GM12892 (cell line): ENCODE measurements around the gene GALNT2.

Experiments
- POLR2A ChIP-seq: IDR thresholded peaks from 2 replicates; pipeline ENCODE4 v1.6.1; 2011; ENCODE audit warnings: low read depth, low read length, control low read depth
- POLR2AphosphoS5 ChIP-seq: IDR thresholded peaks from 2 replicates; pipeline ENCODE4 v1.6.1; 2011; ENCODE audit warnings: low read depth, low read length, control low read depth
- TAF1 ChIP-seq: IDR thresholded peaks from 2 replicates; pipeline ENCODE4 v1.6.1; 2011; ENCODE audit warnings: low read depth, mild to moderate bottlenecking, control low read depth, low read length, borderline replicate concordance

DNA sequence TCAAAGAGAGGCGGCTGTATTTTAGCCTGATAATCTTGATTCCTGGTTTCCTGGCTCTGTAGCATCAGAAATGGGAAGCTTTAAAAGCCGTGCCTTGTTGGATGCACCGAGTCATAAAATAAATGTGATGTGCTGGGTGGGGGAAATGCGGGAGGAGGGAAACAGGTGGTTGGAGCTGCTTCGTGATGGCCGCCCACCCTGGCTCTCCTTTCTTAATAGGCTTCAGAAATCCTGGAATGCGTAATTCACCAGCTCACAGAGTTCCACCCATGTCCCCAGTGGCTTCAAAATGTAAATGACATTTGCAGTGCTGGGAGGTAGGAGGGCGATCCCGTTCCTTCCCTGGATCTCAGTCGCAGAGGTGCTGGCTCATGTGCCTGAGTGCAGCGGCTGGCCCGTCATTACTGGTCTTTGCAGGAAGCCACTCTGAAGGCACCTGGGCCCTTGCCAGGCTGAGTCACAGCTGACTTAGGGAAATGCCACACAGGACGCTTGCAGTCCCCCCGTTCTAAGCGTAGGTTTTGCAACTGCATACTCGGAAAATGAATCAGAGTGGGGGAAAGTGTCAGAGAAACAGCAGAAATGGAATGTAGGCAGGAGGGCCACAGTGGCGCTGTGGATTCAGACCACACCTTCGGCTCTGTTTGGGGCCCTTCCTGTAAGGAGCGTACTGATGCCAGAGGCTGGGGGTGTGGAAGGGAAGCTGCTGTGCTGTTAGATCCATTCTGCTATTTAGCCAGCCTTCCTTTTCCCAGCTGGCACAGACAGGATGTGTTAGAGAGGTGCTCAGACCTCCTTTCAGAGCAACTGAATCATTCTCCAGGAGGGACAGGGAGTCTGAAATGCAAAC is 37.6 kb downstream of the GALNT2 start:
- TF ChIP-seq TAF1 (no peak), POLR2AphosphoS5 (peak; percentile 50; the same call in 1 of the 2 replicates), POLR2A (peak; percentile 33; the same call in 1 of the 2 replicates)
